NCI-H128 (cell line): ENCODE measurements around the gene CAP2.
"Not testable (repeated sequence)": the region's sequence is repeated elsewhere in the genome, so short reads cannot be mapped to it uniquely, and the experiment has no call there.

ENCODE experiments used
- DNase-seq: peaks from one replicate; lab custom pipeline; 2025; ENCODE audit not compliant: unreplicated experiment; lab: John Stamatoyannopoulos, UW

The CAP2 gene

DNA sequence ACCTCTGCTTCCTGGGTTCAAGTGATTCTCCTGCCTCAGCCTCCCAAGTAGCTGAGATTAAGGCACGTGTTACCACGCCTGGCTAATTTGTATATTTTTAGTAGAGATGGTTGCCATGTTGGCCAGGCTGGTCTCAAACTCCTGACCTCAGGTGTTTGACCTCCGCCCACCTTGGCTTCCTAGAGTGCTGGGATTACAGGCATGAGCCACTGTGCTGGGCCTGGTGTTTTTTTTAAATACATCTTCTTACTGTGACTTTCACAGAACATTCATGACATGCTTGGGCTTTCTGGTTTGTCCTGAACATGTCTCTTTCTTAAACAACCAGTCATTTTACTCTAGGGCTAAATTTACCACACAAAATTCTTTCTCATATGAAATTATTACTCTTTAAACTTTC, 172.0 kb downstream of the CAP2 start:
- no peak for DNase-seq

DNA sequence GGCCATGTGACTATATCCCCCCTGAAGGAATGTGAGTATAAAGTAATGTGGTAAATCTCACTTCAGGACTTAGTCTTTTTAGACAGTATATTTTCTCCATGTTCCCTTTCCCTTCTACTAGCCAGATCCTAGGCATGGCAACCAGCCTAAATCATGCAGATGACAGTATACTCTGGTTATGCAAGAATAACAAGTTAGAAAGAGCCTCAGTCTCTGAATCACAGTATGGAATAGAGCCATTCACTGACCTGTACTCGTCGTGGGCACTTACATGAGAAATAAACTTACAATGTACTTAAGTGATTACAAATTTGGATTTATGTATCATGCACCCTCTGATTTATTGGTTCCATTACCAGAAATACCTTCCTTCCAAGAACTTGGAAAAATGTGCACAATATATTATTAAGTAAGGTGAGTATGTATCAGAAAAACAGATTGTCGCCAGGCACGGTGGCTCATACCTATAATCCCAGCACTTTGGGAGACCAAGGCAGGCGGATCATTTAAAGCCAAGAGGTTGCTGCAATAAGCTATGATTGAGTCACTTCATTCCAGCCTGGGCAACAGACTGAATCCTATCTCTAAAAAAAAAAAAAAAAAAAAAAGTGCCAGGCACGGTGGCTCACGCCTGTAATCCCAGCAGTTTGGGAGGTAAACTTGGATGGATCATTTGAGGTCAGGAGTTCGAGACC, 181.6 kb downstream of the CAP2 start:
- DNase-seq: no peak

DNA sequence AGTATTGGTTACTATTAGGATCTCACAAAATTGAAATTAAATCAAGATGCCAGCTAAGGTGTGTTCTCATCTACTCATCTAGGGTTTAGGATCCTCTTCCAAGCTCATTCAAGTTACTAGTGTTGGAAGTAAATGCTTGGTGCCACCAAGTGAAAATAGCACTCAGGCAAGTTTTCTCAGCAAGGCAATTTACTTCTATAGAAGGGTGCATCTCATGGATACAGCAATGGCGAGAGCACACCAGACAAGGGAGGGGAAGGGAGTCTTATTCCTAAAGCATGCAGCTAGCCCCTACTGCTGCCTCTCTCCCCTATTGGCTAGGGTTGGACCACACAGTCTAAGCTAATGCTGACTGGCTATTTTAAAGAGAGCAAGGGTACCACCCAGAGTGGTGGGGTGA, 183.7 kb downstream of the CAP2 start:
- DNase-seq: no peak

DNA sequence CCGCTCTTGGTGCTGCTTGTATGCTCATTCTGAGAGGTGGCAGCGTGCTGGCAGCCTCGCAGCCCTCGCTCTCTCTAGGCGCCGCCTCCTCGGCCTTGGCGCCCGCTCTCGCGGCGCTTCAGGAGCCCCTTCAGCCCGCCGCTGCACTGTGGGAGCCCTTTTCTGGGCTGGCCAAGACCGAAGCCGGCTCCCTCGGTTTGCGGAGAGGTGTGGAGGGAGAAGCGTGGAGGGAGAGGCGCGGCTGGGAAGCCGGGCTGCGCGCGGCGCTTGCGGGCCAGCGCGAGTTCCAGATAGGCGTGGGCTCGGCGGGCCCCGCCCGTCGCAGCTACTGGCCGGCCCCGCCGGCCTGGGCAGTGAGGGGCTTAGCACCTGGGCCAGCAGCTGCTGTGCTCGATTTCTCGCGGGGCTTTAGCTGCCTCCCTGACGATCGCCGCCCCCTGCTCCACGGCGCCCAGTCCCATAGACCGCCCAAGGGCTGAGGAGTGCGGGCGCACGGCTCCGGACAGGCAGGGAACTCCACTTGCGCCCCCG, 187.2 kb downstream of the CAP2 start:
- DNase-seq: no peak

DNA sequence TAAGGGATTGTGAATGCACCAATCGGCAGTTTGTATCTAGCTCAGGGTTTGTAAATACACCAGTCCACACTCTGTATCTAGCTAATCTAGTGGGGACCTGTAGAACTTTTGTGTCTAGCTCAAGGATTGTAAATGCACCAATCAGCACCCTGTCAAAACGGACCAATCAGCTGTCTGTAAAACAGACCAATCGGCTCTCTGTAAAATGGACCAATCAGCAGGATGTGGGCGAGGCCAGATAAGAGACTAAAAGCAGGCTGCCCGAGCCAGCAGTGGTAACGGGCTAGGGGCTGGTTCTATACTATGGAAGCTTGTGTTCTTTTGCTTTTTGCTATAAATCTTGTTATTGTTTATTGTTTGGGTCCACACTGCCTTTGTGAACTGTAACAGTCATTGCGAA, 187.9 kb downstream of the CAP2 start:
- not testable (repeated sequence) for DNase-seq

DNA sequence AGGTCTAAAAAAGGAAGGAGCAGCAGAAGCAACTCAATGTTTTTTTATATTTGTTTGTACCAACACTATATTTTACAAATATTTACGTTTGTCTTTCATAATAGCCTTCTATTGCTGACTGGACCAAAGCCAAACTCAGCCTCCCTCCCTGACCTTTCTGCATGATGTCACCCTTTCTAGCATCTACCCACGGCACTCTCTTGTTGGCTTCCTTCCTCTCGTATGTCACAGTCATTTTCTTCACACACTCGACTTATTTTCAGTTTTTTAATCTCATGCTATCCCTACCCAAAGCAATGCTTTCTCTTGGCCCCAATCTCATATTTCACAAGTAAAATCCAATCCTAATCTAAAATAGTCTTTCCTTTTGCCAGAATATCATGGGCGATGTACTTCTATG, 190.4 kb downstream of the CAP2 start:
- no peak for DNase-seq

DNA sequence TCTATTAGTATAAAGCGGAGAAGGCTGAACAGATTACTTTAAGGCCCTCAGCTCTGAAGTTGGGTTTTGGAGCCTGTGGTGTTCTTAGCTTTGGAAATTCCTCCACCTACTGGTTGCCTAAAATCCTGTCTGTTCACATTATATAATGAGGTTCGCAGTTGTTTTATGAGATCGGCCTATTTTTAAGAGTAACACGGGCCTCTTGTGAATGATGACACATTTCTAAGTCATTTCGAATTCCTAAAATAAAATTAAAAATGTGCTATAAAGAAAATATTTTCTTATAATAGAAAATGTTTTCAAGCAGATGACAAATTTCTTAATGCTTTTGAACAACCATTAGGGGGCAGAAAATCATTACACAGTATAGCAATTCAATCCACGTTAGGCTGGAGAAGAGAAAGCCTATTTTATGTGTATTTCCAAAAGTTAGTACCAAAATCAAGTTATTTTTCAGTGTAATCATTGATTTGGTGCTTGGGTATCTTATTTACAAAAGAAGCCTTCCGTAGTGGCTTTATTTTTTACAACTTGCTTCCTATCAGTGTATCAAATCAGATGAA, 190.9 kb downstream of the CAP2 start:
- peak; percentile 52 for DNase-seq

DNA sequence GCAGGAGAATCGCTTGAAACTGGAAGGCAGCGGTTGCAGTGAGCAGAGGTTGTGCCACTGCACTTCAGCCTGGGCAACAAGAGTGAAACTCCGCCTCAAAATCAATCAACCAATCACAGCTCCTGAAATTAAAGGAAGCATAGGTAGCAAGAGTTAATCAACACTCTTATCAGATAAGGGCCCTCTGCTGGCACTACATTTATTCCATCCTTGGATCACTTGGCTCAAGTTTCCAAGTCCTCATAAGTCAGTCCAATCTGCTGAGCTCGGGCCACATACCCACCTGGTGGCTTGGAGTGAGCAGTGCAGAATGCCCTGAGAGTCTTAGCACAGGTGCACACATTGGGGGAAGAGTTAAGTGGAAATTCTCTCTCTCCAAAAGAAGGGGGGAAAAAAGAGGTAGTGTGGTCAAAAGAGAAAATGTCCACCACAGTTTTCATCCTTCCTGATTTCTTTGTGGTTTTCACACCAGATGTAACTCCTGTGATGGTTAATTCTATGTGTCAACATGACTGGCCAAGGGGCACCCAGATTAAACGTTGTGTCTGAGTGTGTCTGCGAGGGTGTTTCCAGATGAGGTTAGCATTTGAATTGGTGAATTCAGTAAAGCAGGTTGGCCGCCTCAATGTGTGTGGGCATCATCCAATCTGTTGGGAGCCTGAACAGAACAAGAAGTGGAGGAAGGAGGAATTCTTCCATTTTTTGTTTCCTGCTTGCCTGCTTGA, 192.5 kb downstream of the CAP2 start:
- DNase-seq: no peak

DNA sequence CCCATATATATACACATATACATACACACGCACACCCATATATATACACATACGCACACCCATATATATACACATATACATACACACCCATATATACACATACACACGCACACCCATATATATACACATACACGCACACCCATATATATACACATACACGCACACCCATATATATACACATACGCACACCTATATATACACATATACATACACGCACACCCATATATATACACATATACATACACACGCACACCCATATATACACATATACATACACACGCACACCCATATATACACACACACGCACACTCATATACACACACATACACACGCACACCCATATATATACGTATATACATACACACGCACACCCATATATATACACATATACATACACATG, 193.2 kb downstream of the CAP2 start:
- DNase-seq: not testable (repeated sequence)

DNA sequence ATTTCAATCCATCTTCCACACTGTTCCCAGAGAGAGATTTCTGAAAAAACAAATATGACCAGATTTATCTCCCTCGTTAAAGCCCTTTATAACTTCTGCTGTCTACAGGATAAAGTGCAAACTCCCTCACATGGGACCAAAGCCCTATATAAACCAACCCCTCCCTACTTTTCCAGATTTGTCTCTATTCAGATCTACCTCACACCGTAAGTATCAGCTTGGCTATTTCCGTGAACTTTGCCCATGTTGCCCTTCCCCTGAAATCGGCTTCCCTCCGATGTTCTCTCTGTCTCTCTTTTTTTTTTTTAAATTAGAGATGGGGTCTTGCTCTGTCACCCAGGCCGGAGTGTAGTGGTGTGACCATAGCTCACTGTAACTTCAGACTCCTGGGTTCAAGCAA, 194.6 kb downstream of the CAP2 start:
- DNase-seq: no peak

DNA sequence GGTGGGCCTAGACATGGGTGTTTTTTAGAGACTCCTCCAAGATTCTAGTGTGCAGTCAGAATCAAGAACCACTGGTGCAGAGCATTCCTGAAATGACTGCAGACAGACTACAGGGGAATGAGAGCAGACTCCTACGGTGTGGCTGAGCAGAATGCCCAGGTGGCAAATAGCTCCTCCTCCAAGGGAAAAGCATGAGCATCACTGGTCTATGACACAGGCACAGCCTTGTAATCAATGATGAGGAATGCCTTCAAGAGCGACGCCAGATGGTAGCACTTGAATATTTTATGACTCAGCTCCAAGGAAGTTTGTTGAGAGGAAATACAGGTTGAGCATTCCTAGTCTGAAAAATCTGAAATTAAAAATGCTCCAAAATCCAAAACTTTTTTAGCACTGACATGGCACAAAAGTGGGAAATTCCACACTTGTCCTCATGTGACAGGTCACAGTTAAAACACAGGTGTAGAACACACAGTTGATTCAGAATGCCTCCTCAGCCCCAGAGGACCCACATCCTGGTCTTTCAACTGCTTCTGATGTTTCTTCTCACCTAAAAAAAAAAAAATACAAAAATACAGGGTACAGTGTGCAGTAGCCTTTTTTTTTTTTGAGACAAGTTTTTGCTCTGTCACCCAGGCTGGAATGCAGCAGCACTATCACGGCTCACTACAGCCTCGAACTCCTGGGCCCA, 196.2 kb downstream of the CAP2 start:
- no peak for DNase-seq

DNA sequence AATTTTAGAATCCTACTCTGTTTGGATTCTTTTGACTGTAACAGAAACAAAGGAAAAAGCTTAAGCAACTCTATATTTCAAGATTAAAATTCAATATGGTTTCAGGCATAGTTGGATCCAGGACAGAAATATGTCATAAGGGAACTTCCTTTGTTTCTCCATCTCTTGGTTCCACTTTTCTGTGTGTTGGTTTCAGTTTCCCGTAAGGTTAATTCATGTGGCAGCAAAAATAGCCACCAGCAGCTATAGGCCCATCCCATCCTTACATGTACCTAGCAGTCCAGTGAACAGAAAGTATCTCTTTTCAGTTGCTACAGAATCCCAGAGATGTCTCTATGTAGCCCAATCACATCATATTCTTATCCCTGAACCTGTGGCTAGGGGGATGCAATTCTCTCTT, 197.9 kb downstream of the CAP2 start:
- no peak for DNase-seq

DNA sequence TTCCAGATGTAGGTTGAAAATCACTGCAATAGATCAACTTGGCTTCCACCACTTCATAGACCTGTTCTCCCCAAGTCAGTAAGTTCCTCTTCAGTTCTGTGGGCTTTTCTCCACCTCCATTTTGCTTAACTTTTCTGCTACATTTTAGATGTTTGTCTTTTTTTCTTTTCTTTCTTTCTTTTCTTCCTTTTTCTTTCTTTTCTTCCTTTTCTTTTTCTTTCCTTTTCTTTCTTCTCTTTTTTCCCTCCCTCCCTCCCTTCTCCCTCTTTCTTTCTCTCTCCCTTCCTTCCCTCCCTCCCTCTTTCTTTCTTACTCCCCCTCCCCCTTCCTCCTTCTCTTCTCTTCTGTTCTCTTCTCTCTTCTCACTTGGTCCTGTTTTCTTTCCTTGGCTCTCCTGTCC, 199.9 kb downstream of the CAP2 start:
- no peak for DNase-seq

DNA sequence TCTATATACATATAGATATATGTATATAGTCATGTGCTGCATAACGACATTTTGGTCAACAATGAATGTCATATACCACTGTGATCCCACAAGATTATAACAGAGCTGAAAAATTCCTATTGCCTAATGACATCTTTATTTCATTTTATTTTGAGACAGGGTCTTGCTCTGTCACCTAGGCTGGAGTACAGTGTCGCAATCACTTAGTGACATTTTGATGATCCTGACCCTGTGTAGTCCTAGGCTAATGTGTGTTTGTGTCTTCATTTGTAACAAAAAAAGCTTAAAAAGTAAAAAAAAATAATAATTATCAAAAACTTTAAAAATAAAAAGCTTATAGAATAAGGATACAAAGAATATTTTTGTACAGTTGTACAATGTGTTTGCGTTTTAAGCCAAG, 202.7 kb downstream of the CAP2 start:
- DNase-seq: no peak

DNA sequence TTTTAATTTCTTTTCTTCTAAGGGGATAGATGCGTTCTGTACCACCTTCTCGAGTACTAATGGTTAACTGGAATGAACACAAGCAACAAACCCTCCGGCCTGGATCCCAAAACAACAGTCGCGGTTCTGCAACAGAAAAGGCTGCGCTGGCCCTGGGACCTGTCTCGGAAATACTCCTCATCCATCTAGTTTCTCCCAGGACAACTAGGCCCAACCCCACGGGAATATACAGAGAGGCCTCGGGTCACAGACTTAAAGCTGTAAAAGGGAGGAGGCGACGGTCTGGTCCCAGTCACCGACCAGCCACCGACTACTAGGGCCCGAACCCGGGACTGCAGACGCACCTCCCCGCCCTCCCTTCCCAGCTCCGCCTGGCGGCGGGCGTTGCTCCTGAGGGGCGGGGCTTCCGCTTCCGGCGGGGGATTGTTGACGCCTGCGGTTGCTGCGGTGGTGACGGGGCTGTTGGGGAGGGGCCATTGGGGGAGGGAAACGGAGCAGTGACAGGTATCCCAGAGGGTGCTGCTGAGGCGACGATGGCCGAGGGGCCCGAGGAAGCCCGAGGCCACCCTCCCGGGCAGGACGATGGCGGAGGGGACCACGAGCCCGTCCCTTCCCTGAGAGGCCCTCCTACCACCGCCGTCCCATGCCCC, 206.6 kb downstream of the CAP2 start, which contains the start of gene FAM8A1:
TSS of gene FAM8A1 (plus strand) at position 426 of the 650 bp plus-strand sequence. CDS start at position 534, 108 bp downstream.
- DNase-seq: peak; percentile 85

DNA sequence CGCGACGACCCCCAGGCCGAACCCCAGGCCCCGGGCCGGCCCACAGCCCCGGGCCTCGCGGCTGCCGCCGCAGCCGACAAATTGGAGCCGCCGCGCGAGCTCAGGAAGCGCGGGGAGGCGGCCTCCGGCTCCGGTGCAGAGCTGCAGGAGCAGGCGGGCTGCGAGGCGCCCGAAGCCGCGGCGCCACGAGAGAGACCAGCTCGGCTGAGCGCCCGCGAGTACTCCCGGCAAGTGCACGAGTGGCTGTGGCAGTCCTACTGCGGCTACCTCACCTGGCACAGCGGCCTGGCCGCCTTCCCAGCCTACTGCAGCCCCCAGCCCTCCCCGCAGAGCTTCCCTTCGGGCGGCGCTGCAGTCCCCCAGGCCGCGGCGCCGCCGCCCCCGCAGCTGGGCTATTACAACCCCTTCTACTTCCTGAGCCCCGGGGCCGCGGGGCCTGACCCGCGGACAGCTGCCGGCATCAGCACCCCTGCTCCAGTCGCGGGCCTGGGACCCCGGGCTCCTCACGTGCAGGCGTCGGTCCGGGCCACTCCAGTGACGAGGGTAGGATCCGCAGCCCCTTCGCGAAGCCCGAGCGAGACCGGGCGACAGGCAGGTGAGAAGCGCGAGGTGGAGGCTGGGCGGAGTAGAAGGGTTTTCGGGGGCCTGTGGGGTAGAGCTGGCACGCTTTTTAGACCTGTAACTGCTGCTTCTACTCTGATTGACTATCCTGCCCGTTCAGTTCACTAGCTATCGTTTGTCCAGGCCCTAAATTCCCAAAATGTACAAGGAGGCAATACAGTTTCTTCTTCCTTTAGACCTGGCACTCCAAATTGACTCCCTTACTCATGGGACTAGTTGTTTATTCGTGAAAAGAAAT, 207.4 kb downstream of the CAP2 start:
- DNase-seq: no peak

DNA sequence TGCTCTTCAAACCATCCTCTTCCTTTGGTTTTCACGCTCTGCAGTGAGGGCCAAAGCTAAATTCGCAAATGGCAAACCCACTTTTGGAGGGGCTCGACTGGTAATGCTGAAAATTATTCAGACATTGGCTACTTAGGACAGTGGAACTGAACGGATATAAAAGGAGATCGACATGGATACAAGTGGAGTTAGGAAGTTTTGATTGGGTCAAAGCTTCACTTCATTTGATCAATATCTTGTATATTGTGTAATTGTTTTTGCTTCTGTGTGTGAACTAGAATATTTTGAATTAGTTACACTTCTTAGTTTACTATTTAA, 207.9 kb downstream of the CAP2 start:
- DNase-seq: no peak

DNA sequence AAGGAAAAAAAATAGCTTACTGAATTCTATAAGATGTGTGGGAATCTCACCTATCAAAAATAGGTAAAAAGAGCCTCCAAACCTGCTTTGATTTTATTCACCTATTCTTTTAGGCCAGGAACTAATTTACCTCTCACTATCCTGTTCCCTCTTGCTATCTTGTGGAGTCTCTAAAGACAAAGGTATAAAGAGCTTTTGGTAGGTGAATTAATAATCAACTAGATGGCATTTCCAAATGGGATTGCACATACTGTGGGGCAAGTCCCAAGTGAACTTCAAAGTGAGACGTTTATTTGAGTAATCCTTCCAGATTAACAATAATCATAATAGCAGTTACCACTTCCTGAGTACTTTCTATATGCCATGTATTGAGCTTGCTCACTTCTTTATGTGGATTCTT, 209.5 kb downstream of the CAP2 start:
- DNase-seq: no peak

DNA sequence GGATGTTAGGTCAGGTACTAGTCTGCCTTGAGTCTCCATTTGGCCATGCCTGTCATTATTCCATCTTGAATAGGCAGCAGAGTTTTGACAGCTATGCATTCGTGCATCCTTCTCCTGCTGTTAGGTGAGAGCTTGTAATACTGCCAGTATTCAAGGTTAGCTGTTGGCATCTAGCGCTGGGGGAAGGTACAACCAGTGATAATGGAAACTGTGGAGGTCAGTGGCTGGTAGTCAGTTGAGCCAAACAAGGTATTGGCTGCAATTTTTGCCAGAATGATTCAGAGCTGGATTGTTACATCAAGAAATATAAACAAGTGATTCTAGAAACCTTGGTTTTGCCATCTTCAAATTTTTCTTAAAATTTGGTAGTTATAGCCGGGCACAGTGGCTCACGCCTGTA, 213.2 kb downstream of the CAP2 start:
- DNase-seq: no peak
